SU-DHL-6 (cell line): ENCODE data around the gene KIF24.

ENCODE experiments used
- EZH2phosphoT487 ChIP-seq: fragments of 200-600 bp; sonication (generic), shearing (Covaris generic); conservative IDR thresholded peaks from 2 replicates; pipeline ENCODE4 v1.6.1; 2018; ENCODE audit warnings: mild to moderate bottlenecking, antibody characterized with exemption, low read length, moderate library complexity, mixed read lengths
- TF ChIP-seq, protein P1 (sequence below): fragments of 200-600 bp; sonication (generic); IDR thresholded peaks from one replicate; pipeline ENCODE4 v1.5.1; 2017; ENCODE audit warnings: antibody characterized with exemption, mild to moderate bottlenecking, low read length, moderate library complexity; ENCODE audit not compliant: insufficient read depth, poor library complexity, severe bottlenecking

DNA sequence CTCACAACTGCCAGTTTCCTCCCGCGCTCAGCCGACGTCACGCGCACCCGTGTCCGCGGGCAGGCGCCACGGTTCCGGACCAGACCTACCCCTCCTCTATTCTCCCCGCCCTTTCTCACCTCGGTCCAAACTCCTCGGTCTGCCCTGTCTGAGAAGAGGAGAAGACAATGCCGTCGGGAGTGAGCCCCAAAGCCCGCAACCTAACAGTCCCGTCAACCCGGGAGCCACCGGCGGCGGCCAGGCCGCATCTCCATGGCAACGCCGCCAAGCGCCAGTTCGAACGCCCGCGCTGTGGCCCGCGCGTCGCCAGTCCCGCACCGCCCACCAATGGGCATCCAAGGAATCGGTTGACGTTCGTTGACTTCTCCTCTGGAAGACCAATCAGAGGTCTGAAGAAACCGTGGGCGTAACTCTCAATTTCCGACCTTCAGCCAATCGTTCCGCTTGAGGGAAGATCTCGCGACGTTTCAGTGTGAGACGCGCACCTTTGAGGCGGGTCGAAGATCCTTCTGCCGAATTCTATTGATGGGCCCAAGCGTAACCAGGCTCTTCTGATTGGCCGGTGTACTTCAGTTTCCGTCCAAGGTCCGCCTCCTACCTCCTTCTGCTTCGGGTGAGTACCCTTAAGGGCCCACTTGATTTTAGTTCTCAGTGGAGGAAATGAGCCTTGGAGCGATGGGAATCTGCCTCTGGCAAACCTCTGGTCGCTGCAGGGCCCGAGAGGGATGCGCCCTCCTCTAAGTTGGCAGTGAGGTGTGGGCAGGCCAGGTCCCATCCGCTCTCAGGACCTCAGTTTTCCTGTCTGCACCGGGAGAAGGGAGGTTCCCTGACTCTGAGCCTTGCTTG, at the start of gene KIF24, which contains the start of gene NUDT2:
- TF ChIP-seq, protein P1, sequence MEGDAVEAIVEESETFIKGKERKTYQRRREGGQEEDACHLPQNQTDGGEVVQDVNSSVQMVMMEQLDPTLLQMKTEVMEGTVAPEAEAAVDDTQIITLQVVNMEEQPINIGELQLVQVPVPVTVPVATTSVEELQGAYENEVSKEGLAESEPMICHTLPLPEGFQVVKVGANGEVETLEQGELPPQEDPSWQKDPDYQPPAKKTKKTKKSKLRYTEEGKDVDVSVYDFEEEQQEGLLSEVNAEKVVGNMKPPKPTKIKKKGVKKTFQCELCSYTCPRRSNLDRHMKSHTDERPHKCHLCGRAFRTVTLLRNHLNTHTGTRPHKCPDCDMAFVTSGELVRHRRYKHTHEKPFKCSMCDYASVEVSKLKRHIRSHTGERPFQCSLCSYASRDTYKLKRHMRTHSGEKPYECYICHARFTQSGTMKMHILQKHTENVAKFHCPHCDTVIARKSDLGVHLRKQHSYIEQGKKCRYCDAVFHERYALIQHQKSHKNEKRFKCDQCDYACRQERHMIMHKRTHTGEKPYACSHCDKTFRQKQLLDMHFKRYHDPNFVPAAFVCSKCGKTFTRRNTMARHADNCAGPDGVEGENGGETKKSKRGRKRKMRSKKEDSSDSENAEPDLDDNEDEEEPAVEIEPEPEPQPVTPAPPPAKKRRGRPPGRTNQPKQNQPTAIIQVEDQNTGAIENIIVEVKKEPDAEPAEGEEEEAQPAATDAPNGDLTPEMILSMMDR = no peak
- TF ChIP-seq EZH2phosphoT487 = no peak
